Left lung (tissue), 10 donors: ENCODE data around the gene THBS4. TPM values are rescaled to one million over a fixed set of nuclear protein-coding genes. Genes with fewer than 3 reads are reported as not detected.

Experiments used
- ATAC-seq: fragments of 200-7000 bp; cut with Tn5 transposase; one replicate; pipeline ENCODE4 v1.9.1; 2020; ENCODE audit warnings: moderate library complexity
- DNase-seq, 4 donors: peaks; one replicate each; pipeline ENCODE4 v3.0.0-alpha.2; 2013 to 2020
- H3K27ac ChIP-seq, 2 donors: fragments of 200-600 bp; sonication (generic) in 1 of 2; one replicate each; pipeline versions ENCODE4 v1.5.0 to v1.8.0; 2020 to 2021
- H3K27me3 ChIP-seq, 2 donors: fragments of 200-600 bp; sonication (generic) in 1 of 2; one replicate each; pipeline versions ENCODE4 v1.5.0 to v1.8.0; 2020 to 2021
- H3K36me3 ChIP-seq, 2 donors: fragments of 200-600 bp; sonication (generic) in 1 of 2; one replicate each; pipeline versions ENCODE4 v1.5.0 to v1.8.0; 2020 to 2021
- H3K4me1 ChIP-seq, 2 donors: fragments of 200-600 bp; one replicate each; pipeline ENCODE4 v1.8.0; 2021
- H3K4me3 ChIP-seq, 2 donors: fragments of 200-600 bp; sonication (generic) in 1 of 2; one replicate each; pipeline versions ENCODE4 v1.5.0 to v1.8.0; 2020 to 2021; ENCODE audit warnings: mild to moderate bottlenecking in 1 of 2
- H3K9me3 ChIP-seq, 2 donors: fragments of 200-600 bp; sonication (generic) in 1 of 2; one replicate each; pipeline versions ENCODE4 v1.5.0 to v1.8.0; 2020 to 2021
- intact Hi-C, 2 donors: fragments of 100-400 bp; cut with DNase I; formaldehyde crosslinking; loops; one replicate each; pipeline versions ENCODE4 v1.11.2 to v1.14.2; 2022
- polyA plus RNA-seq, 6 donors: library from polyadenylated mRNA; unstranded; fragments of 120-200 nt; gene quantifications; one replicate each; pipeline ENCODE4 v1.2.1, GENCODE V29; 2013; ENCODE audit not compliant: insufficient read length in 6 of 6
- total RNA-seq, 2 donors: library from RNA; stranded (reverse); fragmentation: NEBNext Ultra II Directional; extraction: Animal tissue kit (Norgen Biotek cat#: 25700); gene quantifications; one replicate each; pipeline ENCODE4 v1.2.1, GENCODE V29; 2021
- TF ChIP-seq, protein P1 (sequence below), 2 donors: fragments of 200-600 bp; sonication (generic) in 1 of 2; IDR thresholded peaks; one replicate each; pipeline versions ENCODE4 v1.5.0 to v1.8.0; 2021; ENCODE audit warnings: antibody characterized with exemption in 2 of 2
- donor health status: DM: no; HTN: yes; CAD: no.
- donor health status: DM: no; HTN: no; CAD: no.

The THBS4 gene
- total and polyA plus RNA-seq, 8 donors: 3.3 to 11.5 (median 5.9) TPM

DNA sequence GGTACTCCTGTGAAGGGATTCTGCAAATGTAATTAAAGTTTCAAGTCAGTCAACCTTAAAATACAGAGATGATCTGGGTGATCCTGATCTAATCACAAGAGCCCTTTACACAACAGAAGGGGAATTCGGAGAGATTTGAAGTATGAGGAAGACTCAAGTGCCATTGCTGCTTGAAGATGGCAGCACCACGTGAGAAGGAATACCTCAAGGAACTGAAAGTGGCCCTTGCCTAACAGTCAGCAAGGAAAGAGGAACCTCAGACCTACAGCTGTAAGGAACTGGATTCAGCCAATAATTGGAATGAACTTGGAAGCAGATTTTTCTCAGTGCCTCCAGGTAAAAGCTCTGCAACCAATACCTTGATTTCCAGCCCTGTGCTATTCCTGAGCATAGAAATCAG is 87.4 kb downstream of the THBS4 start:
- Histone ChIP-seq H3K27ac (peak overlapping the region in 1 of 2 donors; percentile 7), H3K4me1 (peaks cover 0 to 33% of the 10 kb centered on the region in 2 donors)

DNA sequence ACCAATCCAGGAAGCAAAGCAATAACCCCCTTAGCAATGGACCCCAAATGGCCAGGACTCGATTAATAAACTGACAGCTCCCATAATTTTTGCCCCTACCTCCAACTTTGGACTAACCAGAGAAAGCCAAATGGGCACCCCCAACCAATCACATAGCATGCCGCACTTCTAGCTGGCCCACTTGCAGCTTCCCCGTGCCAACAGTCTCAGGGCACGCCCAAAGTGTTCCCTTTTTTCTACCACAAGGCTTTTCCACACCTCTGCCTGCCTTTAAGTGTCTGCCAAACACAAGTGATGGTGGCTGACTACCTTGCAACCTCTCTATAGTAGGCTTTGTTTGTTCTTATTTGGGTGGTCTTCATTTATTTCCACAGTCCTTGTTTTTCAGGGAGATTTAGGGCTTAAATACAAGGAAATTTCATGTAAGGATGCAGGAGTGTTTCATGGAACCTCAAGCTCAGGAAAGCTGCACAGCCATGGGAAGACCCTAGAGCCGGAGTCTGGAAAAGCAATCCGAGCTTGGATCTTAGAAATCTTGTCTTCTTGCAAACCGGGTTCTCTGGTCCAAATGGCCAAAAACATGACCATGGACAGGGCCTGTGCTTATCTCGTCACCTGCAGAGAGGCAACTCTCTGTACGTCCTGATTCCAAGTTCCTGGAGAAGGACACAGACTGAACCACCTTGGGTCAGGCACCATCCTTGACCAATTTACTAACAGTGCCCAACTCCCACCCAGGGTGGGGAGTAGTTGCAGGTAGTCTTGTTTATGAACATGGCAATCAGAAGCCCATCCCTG is 89.2 kb downstream of the THBS4 start:
- TF ChIP-seq, protein P1, sequence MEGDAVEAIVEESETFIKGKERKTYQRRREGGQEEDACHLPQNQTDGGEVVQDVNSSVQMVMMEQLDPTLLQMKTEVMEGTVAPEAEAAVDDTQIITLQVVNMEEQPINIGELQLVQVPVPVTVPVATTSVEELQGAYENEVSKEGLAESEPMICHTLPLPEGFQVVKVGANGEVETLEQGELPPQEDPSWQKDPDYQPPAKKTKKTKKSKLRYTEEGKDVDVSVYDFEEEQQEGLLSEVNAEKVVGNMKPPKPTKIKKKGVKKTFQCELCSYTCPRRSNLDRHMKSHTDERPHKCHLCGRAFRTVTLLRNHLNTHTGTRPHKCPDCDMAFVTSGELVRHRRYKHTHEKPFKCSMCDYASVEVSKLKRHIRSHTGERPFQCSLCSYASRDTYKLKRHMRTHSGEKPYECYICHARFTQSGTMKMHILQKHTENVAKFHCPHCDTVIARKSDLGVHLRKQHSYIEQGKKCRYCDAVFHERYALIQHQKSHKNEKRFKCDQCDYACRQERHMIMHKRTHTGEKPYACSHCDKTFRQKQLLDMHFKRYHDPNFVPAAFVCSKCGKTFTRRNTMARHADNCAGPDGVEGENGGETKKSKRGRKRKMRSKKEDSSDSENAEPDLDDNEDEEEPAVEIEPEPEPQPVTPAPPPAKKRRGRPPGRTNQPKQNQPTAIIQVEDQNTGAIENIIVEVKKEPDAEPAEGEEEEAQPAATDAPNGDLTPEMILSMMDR (IDR thresholded peaks at IDR 0.05): no peak
- H3K4me3 ChIP-seq: no peak overlapping the region
- DNase-seq (no peak), ATAC-seq (no peak)
- H3K36me3 ChIP-seq: no peaks in the 10 kb centered on the region
- H3K9me3 ChIP-seq: no peaks in the 10 kb centered on the region
- intact Hi-C loops: no loop called here
- H3K27me3 ChIP-seq: no peaks in the 10 kb centered on the region
- H3K4me1 ChIP-seq: peaks cover 0 to 39% of the 10 kb centered on the region in 2 donors
- H3K27ac ChIP-seq: peak overlapping the region in 1 of 2 donors; percentile 46

More for the DNA sequence above, 87.4 kb downstream of the THBS4 start:
- TF ChIP-seq, protein P1 (IDR thresholded peaks at IDR 0.05): no peak
- intact Hi-C loops: no loop called here
- no peaks in the 10 kb centered on the region for H3K9me3 ChIP-seq
- no peaks in the 10 kb centered on the region for H3K36me3 ChIP-seq
- peak; percentile 43 for ATAC-seq
- H3K27me3 ChIP-seq: no peaks in the 10 kb centered on the region
- H3K4me3 ChIP-seq: no peak overlapping the region
- peak in 1 of 4 donors; percentile 57 for DNase-seq

DNA sequence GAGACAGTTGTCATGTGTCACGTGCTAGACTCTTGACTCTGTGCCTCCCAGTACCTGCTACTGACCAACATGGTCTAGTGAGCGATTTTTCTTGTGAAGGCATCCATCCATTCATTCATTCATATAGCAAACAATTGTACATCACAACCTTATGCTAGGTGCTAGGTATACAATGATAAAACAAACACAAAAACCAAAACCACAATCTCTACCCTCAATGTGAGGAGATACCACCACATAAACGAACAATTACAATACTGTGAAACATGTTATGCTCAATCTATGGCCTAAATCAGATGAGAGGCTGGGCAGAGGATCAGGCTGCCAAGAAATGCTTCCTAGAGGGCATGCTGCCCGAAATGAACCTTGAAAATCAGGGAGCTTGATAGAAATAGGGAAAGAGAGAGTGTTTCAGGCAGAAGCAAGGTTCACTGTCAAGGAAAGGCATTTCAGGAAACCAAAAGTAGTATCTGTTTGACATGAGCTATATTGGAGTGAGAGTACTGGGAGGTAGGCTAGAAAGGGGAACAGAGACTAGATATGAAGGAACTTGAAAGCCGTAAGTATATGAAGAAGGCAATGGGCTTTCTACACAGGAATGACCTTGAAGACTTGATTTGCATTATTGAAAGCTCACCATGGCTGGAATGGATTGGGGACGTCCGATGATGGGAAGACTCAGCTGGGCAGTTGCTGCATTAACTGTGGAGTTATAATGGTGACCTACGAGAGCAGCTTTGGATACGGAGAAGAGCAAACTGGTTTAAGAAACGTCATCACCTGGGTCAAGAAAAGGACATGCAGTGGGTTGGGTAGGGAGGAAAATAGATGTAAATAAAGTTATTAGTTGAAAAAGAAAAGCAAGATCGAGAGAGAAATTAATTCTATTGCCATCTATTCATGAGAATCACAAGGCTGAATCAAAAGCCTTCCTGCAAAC is 90.1 kb downstream of the THBS4 start:
- TF ChIP-seq, protein P1 (IDR thresholded peaks at IDR 0.05): no peak
- Histone ChIP-seq H3K4me1 (peaks cover 0 to 39% of the 10 kb centered on the region in 2 donors), H3K36me3 (no peaks in the 10 kb centered on the region), H3K4me3 (no peak overlapping the region), H3K9me3 (no peaks in the 10 kb centered on the region), H3K27ac (peak overlapping the region; percentile 46 to 74), H3K27me3 (no peaks in the 10 kb centered on the region)
- DNase-seq: no peak
- peak; percentile 44 for ATAC-seq
- intact Hi-C loops: no loop called here

GRCh38 chr5:80125962-80126480 is 90.9 kb downstream of the THBS4 start:
- Histone ChIP-seq H3K4me1 (peaks cover 0 to 39% of the 10 kb centered on the region in 2 donors), H3K4me3 (no peak overlapping the region), H3K36me3 (no peaks in the 10 kb centered on the region), H3K27ac (peak overlapping the region; percentile 46 to 74), H3K27me3 (no peaks in the 10 kb centered on the region), H3K9me3 (no peaks in the 10 kb centered on the region)
- TF ChIP-seq, protein P1 (IDR thresholded peaks at IDR 0.05): no peak
- DNase-seq (no peak), ATAC-seq (peak; percentile 68)
- intact Hi-C loops: no loop called here
